Neutrophil (primary cell): ENCODE data around the gene DPYSL3.
"Not testable (repeated sequence)": the region's sequence is repeated elsewhere in the genome, so short reads cannot be mapped to it uniquely, and the experiment has no call there.

Experiments
- H3K27ac ChIP-seq: fragments of 200-600 bp; sonication (generic); 2 replicates; pipeline ENCODE4 v1.5.1; 2016; ENCODE audit warnings: mild to moderate bottlenecking, moderate library complexity
- H3K27me3 ChIP-seq: fragments of 200-600 bp; sonication (generic); 2 replicates; pipeline ENCODE4 v1.6.0; 2016; ENCODE audit warnings: mild to moderate bottlenecking
- H3K36me3 ChIP-seq: fragments of 200-600 bp; sonication (generic); 2 replicates; pipeline ENCODE4 v1.5.1; 2017
- H3K4me1 ChIP-seq, 2 experiments: fragments of 200-600 bp in 1 of 2; sonication (generic) in 1 of 2; 1 replicate in 1 of 2; 2 replicates in 1 of 2; pipeline versions ENCODE4 v1.5.1 to v1.6.1; 2013 to 2016; ENCODE audit warnings: low read depth in 1 of 2, low read length in 1 of 2, mild to moderate bottlenecking in 1 of 2, moderate library complexity in 1 of 2; ENCODE audit not compliant: control insufficient read depth in 1 of 2, insufficient read depth in 1 of 2
- H3K4me3 ChIP-seq, 2 experiments: fragments of 200-600 bp in 1 of 2; sonication (generic) in 1 of 2; 1 replicate in 1 of 2; 2 replicates in 1 of 2; pipeline ENCODE4 v1.5.1; 2013 to 2016; ENCODE audit warnings: low read depth in 1 of 2, low read length in 1 of 2, mild to moderate bottlenecking in 1 of 2, moderate library complexity in 1 of 2
- H3K9me3 ChIP-seq: fragments of 200-600 bp; sonication (generic); 2 replicates; pipeline ENCODE4 v1.5.1; 2016
- TF ChIP-seq, protein P1 (sequence below): fragments of 200-600 bp; sonication (generic); IDR thresholded peaks from 2 replicates; pipeline ENCODE4 v1.5.1; 2016; ENCODE audit warnings: antibody characterized with exemption

Gene DPYSL3

GRCh38 chr5:147371290-147371689, 138.6 kb downstream of the DPYSL3 start:
- peaks cover 14 to 24% of the 10 kb centered on the region in 2 experiments for H3K4me1 ChIP-seq
- H3K27me3 ChIP-seq: peaks cover under 1% of the 10 kb centered on the region
- no peak overlapping the region for H3K27ac ChIP-seq
- H3K9me3 ChIP-seq: no peaks in the 10 kb centered on the region
- H3K36me3 ChIP-seq: no peaks in the 10 kb centered on the region
- TF ChIP-seq, protein P1, sequence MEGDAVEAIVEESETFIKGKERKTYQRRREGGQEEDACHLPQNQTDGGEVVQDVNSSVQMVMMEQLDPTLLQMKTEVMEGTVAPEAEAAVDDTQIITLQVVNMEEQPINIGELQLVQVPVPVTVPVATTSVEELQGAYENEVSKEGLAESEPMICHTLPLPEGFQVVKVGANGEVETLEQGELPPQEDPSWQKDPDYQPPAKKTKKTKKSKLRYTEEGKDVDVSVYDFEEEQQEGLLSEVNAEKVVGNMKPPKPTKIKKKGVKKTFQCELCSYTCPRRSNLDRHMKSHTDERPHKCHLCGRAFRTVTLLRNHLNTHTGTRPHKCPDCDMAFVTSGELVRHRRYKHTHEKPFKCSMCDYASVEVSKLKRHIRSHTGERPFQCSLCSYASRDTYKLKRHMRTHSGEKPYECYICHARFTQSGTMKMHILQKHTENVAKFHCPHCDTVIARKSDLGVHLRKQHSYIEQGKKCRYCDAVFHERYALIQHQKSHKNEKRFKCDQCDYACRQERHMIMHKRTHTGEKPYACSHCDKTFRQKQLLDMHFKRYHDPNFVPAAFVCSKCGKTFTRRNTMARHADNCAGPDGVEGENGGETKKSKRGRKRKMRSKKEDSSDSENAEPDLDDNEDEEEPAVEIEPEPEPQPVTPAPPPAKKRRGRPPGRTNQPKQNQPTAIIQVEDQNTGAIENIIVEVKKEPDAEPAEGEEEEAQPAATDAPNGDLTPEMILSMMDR: no peak
- H3K4me3 ChIP-seq: no peak overlapping the region

GRCh38 chr5:147369742-147370374, 140.0 kb downstream of the DPYSL3 start:
- peaks cover 12% of the 10 kb centered on the region for H3K27me3 ChIP-seq
- peak overlapping the region; percentile 48 for H3K27ac ChIP-seq
- TF ChIP-seq, protein P1: no peak
- H3K36me3 ChIP-seq: no peaks in the 10 kb centered on the region
- H3K4me1 ChIP-seq: peaks cover 14 to 24% of the 10 kb centered on the region in 2 experiments
- no peaks in the 10 kb centered on the region for H3K9me3 ChIP-seq
- H3K4me3 ChIP-seq: no peak overlapping the region

DNA sequence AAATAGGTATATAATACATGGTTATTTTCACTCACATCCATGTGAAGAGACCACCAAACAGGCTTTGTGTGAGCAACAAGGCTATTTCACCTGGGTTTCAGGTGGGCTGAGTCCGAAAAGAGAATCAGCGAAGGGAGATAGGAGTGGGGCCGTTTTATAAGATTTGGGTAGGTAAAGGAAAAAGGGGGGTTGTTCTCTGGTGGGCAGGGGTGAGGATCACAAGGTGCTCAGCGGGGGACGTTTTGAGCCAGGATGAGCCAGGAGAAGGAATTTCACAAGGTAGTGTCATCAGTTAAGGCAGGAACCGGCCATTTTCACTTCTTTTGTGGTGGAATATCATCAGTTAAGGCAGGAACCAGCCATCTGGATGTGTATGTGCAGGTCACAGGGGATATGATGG, 142.5 kb downstream of the DPYSL3 start:
- H3K4me3 ChIP-seq, H3K36me3 ChIP-seq, H3K9me3 ChIP-seq, H3K27ac ChIP-seq: not testable (repeated sequence)
- H3K27me3 ChIP-seq: peaks cover 12% of the 10 kb centered on the region
- H3K4me1 ChIP-seq: peaks cover 14 to 24% of the 10 kb centered on the region in 2 experiments

GRCh38 chr5:147361441-147362175, 148.3 kb downstream of the DPYSL3 start:
- Histone ChIP-seq H3K27me3 (peaks cover 22% of the 10 kb centered on the region), H3K27ac (no peak overlapping the region), H3K4me1 (no peaks in the 10 kb centered on the region), H3K4me3 (no peak overlapping the region), H3K36me3 (no peaks in the 10 kb centered on the region), H3K9me3 (no peaks in the 10 kb centered on the region)
- TF ChIP-seq, protein P1: no peak

GRCh38 chr5:147360816-147361215, 149.1 kb downstream of the DPYSL3 start:
- Histone ChIP-seq H3K4me3 (no peak overlapping the region), H3K27ac (no peak overlapping the region), H3K36me3 (no peaks in the 10 kb centered on the region), H3K9me3 (no peaks in the 10 kb centered on the region), H3K27me3 (peaks cover 17% of the 10 kb centered on the region), H3K4me1 (no peaks in the 10 kb centered on the region)
- TF ChIP-seq, protein P1: no peak

DNA sequence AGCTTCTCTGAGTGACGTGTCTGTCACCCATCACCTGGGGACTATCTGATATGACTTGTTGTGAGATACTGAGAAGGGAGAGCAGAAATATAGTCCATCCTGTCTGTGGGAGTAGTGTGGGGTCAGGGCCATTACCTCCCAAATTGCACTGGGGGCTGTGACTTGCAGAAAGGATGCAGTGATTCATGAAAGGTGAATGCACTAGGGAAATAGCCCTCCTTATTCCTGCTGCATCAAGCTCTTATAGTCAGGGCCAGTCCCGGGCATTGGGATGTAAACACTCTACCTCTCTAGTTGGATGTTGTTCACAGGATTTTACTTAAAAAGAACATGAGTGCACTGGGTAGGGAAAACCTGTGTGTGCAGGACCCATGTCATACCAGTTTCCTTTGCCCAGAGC, 150.3 kb downstream of the DPYSL3 start:
- no peak overlapping the region for H3K27ac ChIP-seq
- TF ChIP-seq, protein P1: no peak
- no peaks in the 10 kb centered on the region for H3K4me1 ChIP-seq
- H3K9me3 ChIP-seq: no peaks in the 10 kb centered on the region
- no peak overlapping the region for H3K4me3 ChIP-seq
- no peaks in the 10 kb centered on the region for H3K36me3 ChIP-seq
- peaks cover 10% of the 10 kb centered on the region for H3K27me3 ChIP-seq
